Tibial nerve (tissue), 3 donors: ENCODE data around the gene GNA14.

Experiments used
- POLR2A ChIP-seq, 2 donors: fragments of 450-650 bp; IDR thresholded peaks; one replicate each; pipeline ENCODE4 v1.6.1; 2017; ENCODE audit warnings: antibody characterized with exemption in 2 of 2, mild to moderate bottlenecking in 2 of 2, moderate library complexity in 2 of 2
- TF ChIP-seq, protein P1 (sequence below), 5 experiments: fragments of 200-600 bp in 3 of 5; fragments of 450-650 bp in 2 of 5; sonication (generic) in 3 of 5; IDR thresholded peaks; one replicate each; pipeline ENCODE4 v1.5.1; 2016 to 2019; ENCODE audit warnings: antibody characterized with exemption in 5 of 5, mild to moderate bottlenecking in 3 of 5, moderate library complexity in 2 of 5

DNA sequence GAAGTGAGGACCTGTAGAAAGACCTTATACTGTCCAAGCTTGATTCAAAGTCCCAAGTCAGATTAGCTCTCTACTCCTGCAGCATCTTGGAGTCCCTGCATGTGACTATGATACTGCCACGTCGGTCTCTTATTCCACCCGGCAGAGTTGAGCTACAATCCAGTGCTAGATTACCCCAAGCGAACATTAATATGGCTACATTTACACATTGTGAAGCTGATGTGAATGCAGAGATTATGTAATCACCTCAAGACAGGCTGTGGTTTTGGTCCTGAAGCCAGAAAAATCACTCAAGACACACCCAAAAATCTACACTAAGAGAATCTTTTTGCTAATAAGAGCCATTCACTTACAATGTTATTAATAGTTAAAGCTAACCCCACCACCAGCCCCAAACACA, 116.7 kb downstream of the GNA14 start:
- TF ChIP-seq, protein P1, sequence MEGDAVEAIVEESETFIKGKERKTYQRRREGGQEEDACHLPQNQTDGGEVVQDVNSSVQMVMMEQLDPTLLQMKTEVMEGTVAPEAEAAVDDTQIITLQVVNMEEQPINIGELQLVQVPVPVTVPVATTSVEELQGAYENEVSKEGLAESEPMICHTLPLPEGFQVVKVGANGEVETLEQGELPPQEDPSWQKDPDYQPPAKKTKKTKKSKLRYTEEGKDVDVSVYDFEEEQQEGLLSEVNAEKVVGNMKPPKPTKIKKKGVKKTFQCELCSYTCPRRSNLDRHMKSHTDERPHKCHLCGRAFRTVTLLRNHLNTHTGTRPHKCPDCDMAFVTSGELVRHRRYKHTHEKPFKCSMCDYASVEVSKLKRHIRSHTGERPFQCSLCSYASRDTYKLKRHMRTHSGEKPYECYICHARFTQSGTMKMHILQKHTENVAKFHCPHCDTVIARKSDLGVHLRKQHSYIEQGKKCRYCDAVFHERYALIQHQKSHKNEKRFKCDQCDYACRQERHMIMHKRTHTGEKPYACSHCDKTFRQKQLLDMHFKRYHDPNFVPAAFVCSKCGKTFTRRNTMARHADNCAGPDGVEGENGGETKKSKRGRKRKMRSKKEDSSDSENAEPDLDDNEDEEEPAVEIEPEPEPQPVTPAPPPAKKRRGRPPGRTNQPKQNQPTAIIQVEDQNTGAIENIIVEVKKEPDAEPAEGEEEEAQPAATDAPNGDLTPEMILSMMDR (IDR thresholded peaks at IDR 0.05) = no peak
- no peak for TF ChIP-seq POLR2A (IDR thresholded peaks at IDR 0.05)
